ENCODE results near the gene PTPRN2. TPM values are rescaled to one million over a fixed set of nuclear protein-coding genes. Genes with fewer than 3 reads are reported as not detected.

Gene PTPRN2
- total RNA-seq, 1 donor from 2014 or later: 15.4 TPM

- H3K4me3 Mint-ChIP-seq: no peak overlapping the region
- H3K27ac Mint-ChIP-seq: no peak overlapping the region
- H3K4me1 Mint-ChIP-seq (ENCODE audit: unreplicated experiment): peaks cover 10% of the 10 kb centered on the region
- TF ChIP-seq CTCF (conservative IDR thresholded peaks at IDR 0.05): no peak
- no peak for DNase-seq (ENCODE audit: extremely low spot score, unreplicated experiment)
- peaks cover 5% of the 10 kb centered on the region for H3K9me3 Mint-ChIP-seq
- no peaks in the 10 kb centered on the region for H3K36me3 Mint-ChIP-seq
- H3K27me3 Mint-ChIP-seq: no peaks in the 10 kb centered on the region
These were observed 779.6 kb downstream of the PTPRN2 start for GRCh38 chr7:157808042-157808441.

GRCh38 chr7:157807510-157807909, 780.1 kb downstream of the PTPRN2 start:
- Mint-ChIP-seq H3K27ac (no peak overlapping the region), H3K4me1 (ENCODE audit: unreplicated experiment) (peaks cover 10% of the 10 kb centered on the region), H3K27me3 (no peaks in the 10 kb centered on the region), H3K9me3 (peaks cover 5% of the 10 kb centered on the region), H3K4me3 (no peak overlapping the region), H3K36me3 (no peaks in the 10 kb centered on the region)
- no peak for TF ChIP-seq CTCF (conservative IDR thresholded peaks at IDR 0.05)
- DNase-seq (ENCODE audit: extremely low spot score, unreplicated experiment): no peak

DNA sequence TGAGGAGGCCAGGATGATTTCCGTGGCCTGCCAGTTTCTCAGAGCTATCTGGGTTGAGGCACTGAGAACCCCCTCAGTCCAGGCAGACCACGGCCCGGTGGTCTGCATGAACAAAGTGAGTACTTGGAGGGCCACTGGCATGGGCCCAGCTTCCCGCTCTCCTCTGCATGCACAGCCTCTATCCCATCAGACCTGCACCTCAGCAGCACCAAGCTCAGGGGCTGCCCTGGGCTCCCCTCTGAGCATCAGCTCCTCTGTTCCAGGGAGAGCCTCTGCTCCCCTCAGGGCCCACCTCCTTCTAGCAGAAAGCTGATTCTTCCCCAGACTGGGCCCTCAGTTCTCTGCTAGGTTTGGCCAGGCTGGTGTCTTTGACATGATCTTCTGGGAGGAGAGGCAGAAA, 780.9 kb downstream of the PTPRN2 start:
- no peaks in the 10 kb centered on the region for H3K27me3 Mint-ChIP-seq

GRCh38 chr7:157805713-157806112, 781.9 kb downstream of the PTPRN2 start:
- Mint-ChIP-seq H3K4me3 (no peak overlapping the region), H3K9me3 (peaks cover 5% of the 10 kb centered on the region), H3K27ac (no peak overlapping the region), H3K36me3 (no peaks in the 10 kb centered on the region), H3K27me3 (no peaks in the 10 kb centered on the region), H3K4me1 (ENCODE audit: unreplicated experiment) (peaks cover 10% of the 10 kb centered on the region)
- no peak for DNase-seq (ENCODE audit: extremely low spot score, unreplicated experiment)
- no peak for TF ChIP-seq CTCF (conservative IDR thresholded peaks at IDR 0.05)

More for the DNA sequence above, 780.9 kb downstream of the PTPRN2 start:
- Mint-ChIP-seq H3K4me3 (no peak overlapping the region), H3K36me3 (no peaks in the 10 kb centered on the region), H3K27ac (no peak overlapping the region), H3K4me1 (ENCODE audit: unreplicated experiment) (peaks cover 10% of the 10 kb centered on the region), H3K9me3 (peaks cover 5% of the 10 kb centered on the region)
- no peak for DNase-seq (ENCODE audit: extremely low spot score, unreplicated experiment)
- no peak for TF ChIP-seq CTCF (conservative IDR thresholded peaks at IDR 0.05)

- no peak for TF ChIP-seq CTCF (conservative IDR thresholded peaks at IDR 0.05)
- Mint-ChIP-seq H3K4me3 (no peak overlapping the region), H3K27ac (no peak overlapping the region), H3K27me3 (no peaks in the 10 kb centered on the region), H3K4me1 (ENCODE audit: unreplicated experiment) (peaks cover 10% of the 10 kb centered on the region), H3K36me3 (no peaks in the 10 kb centered on the region), H3K9me3 (peaks cover 5% of the 10 kb centered on the region)
- DNase-seq (ENCODE audit: extremely low spot score, unreplicated experiment): no peak
These were observed 783.7 kb downstream of the PTPRN2 start for GRCh38 chr7:157803906-157804305.

Measured in type B pancreatic cell (in vitro differentiated cells).